Mucosa of rectum (tissue), 2 donors: ENCODE data around the gene PCDHB4.
"Not testable (repeated sequence)": the region's sequence is repeated elsewhere in the genome, so short reads cannot be mapped to it uniquely, and the experiment has no call there.

ENCODE experiments used
- H3K27ac ChIP-seq, 2 donors: one replicate each; pipeline ENCODE4 v1.7.0; 2013; ENCODE audit warnings: inconsistent platforms in 2 of 2, low read depth in 2 of 2, low read length in 2 of 2
- H3K27me3 ChIP-seq, 2 donors: one replicate each; pipeline ENCODE4 v1.7.0; 2013; ENCODE audit warnings: low read length in 2 of 2; ENCODE audit not compliant: control insufficient read depth in 2 of 2, insufficient read depth in 2 of 2
- H3K36me3 ChIP-seq, 2 donors: one replicate each; pipeline ENCODE4 v1.7.0; 2013; ENCODE audit warnings: low read length in 2 of 2; ENCODE audit not compliant: control insufficient read depth in 2 of 2, insufficient read depth in 2 of 2
- H3K4me1 ChIP-seq, 2 donors: one replicate each; pipeline ENCODE4 v1.7.0; 2013; ENCODE audit warnings: low read length in 2 of 2, mild to moderate bottlenecking in 1 of 2; ENCODE audit not compliant: control insufficient read depth in 2 of 2, insufficient read depth in 2 of 2
- H3K4me3 ChIP-seq, 2 donors: one replicate each; pipeline ENCODE4 v1.7.0; 2013; ENCODE audit warnings: low read length in 2 of 2
- H3K9ac ChIP-seq, 2 donors: one replicate each; pipeline ENCODE4 v1.7.0; 2013; ENCODE audit warnings: low read length in 2 of 2, low read depth in 1 of 2, mild to moderate bottlenecking in 1 of 2
- H3K9me3 ChIP-seq, 2 donors: one replicate each; pipeline ENCODE4 v1.7.0; 2013; ENCODE audit warnings: low read length in 2 of 2; ENCODE audit not compliant: control insufficient read depth in 2 of 2
- donor health status: healthy.
- donor health status: Normal muscosa, but diverticular disease.

PCDHB4 gene

DNA sequence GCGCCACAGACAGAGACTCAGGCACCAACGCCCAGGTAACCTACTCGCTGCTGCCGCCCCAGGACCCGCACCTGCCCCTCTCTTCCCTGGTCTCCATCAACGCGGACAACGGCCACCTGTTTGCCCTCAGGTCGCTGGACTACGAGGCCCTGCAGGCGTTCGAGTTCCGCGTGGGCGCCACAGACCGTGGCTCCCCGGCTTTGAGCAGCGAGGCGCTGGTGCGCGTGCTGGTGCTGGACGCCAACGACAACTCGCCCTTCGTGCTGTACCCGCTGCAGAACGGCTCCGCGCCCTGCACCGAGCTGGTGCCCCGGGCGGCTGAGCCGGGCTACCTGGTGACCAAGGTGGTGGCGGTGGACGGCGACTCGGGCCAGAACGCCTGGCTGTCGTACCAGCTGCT, 19.5 kb upstream of the PCDHB4 start:
- H3K9me3 ChIP-seq, H3K36me3 ChIP-seq, H3K9ac ChIP-seq, H3K4me1 ChIP-seq, H3K27me3 ChIP-seq, H3K4me3 ChIP-seq, H3K27ac ChIP-seq: not testable (repeated sequence)

DNA sequence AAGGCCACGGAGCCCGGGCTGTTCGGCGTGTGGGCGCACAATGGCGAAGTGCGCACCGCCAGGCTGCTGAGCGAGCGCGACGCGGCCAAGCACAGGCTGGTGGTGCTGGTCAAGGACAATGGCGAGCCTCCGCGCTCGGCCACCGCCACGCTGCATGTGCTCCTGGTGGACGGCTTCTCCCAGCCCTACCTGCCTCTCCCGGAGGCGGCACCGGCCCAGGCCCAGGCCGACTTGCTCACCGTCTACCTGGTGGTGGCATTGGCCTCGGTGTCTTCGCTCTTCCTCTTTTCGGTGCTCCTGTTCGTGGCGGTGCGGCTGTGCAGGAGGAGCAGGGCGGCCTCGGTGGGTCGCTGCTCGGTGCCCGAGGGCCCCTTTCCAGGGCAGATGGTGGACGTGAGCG, 19.1 kb upstream of the PCDHB4 start:
- not testable (repeated sequence) for H3K4me1 ChIP-seq, H3K9ac ChIP-seq, H3K36me3 ChIP-seq, H3K9me3 ChIP-seq, H3K27ac ChIP-seq, H3K4me3 ChIP-seq, H3K27me3 ChIP-seq

DNA sequence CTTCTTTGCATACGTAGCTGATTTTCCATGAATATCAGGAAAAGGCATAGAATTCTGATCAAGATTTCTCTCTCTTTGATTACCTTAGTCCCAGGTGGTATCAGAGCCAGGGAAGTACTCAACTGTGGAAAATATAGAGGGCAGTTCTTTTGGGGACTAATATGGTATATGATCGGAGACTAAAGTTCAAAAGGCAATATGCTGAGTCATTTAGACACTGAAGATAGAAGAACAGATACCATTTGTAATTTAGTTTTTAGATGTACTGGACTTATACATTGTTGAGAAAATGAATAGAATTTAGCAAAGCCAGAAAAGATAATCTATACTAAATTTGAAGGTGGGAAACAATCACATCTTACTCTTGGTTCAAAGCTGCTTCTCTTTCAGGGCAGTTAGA, 16.3 kb upstream of the PCDHB4 start:
- no peak overlapping the region for H3K9ac ChIP-seq
- peaks cover 0 to 9% of the 10 kb centered on the region in 2 donors for H3K9me3 ChIP-seq
- H3K4me3 ChIP-seq = no peak overlapping the region
- H3K36me3 ChIP-seq = no peaks in the 10 kb centered on the region
- no peaks in the 10 kb centered on the region for H3K27me3 ChIP-seq
- H3K4me1 ChIP-seq = no peaks in the 10 kb centered on the region
- no peak overlapping the region for H3K27ac ChIP-seq

DNA sequence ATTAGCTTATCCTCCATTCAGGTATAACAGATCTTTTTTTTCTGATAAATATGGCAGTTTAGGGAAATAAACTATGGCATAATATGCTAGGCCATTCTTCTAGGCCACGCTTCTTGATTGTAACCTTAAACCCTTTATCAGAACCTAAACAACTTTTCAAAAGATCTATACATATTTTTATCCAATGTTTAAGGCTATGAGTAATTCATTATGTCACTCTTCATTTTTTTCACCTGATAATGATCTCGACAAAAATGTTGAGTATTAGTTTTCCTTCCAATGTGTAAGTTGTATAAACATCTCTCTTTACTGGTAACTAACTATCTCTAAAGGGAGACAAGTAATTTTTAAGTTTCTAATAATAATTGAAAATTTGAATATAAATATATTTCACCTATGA, 2.4 kb upstream of the PCDHB4 start:
- no peaks in the 10 kb centered on the region for H3K4me1 ChIP-seq
- H3K27ac ChIP-seq = no peak overlapping the region
- no peak overlapping the region for H3K4me3 ChIP-seq
- H3K9me3 ChIP-seq = peaks cover 0 to 2% of the 10 kb centered on the region in 2 donors
- no peak overlapping the region for H3K9ac ChIP-seq
- H3K27me3 ChIP-seq = no peaks in the 10 kb centered on the region
- H3K36me3 ChIP-seq = no peaks in the 10 kb centered on the region

DNA sequence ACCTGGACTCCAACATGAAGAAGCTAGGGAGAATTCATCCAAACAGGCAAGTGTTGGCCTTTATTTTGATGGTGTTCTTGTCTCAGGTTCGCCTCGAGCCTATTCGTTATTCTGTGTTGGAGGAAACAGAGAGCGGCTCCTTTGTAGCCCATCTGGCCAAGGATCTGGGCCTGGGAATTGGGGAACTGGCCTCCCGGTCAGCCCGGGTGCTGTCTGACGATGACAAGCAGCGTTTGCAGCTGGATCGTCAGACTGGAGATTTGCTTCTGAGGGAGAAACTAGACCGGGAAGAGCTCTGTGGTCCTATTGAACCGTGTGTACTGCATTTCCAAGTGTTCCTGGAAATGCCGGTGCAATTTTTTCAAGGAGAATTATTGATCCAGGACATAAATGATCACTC, 367 bp downstream of the PCDHB4 start:
- no peaks in the 10 kb centered on the region for H3K27me3 ChIP-seq
- no peak overlapping the region for H3K9ac ChIP-seq
- H3K4me1 ChIP-seq = no peaks in the 10 kb centered on the region
- no peaks in the 10 kb centered on the region for H3K36me3 ChIP-seq
- H3K9me3 ChIP-seq = no peaks in the 10 kb centered on the region
- no peak overlapping the region for H3K27ac ChIP-seq
- H3K4me3 ChIP-seq = peak overlapping the region in 1 of 2 donors; percentile 35

DNA sequence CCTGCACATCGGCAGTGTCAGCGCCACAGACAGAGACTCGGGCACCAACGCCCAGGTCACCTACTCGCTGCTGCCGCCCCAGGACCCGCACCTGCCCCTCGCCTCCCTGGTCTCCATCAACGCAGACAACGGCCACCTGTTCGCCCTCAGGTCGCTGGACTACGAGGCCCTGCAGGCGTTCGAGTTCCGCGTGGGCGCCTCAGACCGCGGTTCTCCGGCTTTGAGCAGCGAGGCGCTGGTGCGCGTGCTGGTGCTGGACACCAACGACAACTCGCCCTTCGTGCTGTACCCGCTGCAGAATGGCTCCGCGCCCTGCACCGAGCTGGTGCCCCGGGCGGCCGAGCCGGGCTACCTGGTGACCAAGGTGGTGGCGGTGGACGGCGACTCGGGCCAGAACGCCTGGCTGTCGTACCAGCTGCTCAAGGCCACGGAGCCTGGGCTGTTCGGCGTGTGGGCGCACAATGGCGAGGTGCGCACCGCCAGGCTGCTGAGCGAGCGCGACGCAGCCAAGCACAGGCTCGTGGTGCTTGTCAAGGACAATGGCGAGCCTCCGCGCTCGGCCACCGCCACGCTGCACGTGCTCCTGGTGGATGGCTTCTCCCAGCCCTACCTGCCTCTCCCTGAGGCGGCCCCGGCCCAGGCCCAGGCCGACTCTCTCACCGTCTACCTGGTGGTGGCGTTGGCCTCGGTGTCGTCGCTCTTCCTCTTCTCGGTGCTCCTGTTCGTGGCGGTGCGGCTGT, 1.9 kb downstream of the PCDHB4 start:
- H3K27ac ChIP-seq, H3K27me3 ChIP-seq, H3K4me3 ChIP-seq, H3K36me3 ChIP-seq, H3K9ac ChIP-seq, H3K9me3 ChIP-seq, H3K4me1 ChIP-seq: not testable (repeated sequence)

DNA sequence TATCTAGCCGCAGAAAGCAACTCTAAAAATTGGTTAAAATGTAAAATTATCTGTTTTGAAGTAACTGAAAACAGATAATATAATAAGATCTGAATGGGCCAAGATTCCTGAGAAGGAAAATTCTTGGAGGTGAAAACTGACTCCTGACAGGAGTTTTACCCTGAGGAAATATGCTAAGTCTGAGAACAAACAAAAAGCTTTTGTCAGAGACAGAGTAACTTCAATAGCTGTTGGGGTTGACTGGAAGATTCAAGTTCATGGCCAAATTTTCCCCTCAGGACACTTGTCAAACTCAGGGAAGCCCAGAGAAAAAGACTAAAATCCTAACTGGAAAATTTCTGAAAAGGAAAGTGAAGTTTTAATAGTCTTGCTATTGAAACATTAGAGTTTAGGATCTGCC, 5.7 kb downstream of the PCDHB4 start:
- Histone ChIP-seq H3K9me3 (peaks cover 0 to 4% of the 10 kb centered on the region in 2 donors), H3K4me1 (no peaks in the 10 kb centered on the region), H3K27ac (no peak overlapping the region), H3K9ac (no peak overlapping the region), H3K27me3 (no peaks in the 10 kb centered on the region), H3K4me3 (no peak overlapping the region), H3K36me3 (no peaks in the 10 kb centered on the region)

DNA sequence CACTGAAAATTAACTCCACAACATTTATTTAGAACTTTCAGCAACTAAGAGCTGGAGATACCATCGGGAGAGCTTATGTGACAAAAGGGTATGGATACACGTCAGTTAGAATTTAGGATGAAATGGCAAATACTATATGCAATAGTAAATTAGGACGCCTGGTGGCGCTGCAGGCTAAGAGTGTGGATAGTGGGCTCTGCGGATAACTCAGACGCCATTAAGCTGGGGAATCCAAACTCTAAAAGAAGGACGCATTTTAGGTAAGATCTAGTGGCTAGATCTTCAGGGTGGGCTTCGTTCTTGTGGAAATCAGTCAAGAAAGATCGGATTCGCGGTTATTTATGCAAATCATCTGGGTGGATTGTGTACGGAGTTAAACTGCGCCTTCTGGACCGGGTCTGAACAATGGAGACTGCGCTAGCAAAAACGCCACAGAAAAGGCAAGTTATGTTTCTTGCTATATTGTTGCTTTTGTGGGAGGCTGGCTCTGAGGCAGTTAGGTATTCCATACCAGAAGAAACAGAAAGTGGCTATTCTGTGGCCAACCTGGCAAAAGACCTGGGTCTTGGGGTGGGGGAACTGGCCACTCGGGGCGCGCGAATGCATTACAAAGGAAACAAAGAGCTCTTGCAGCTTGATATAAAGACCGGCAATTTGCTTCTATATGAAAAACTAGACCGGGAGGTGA, 13.6 kb downstream of the PCDHB4 start, which contains the start of gene PCDHB5:
Gene PCDHB5 (plus strand): TSS at position 177 of the 688 bp plus-strand sequence. CDS start 229 bp downstream, at position 406.
- Histone ChIP-seq H3K27me3 (no peaks in the 10 kb centered on the region), H3K9ac (no peak within 1 kb of the TSS), H3K27ac (no peak within 1 kb of the TSS), H3K36me3 (no peaks in the 10 kb centered on the region), H3K9me3 (peaks cover 7 to 16% of the 10 kb centered on the region in 2 donors), H3K4me1 (no peaks in the 10 kb centered on the region), H3K4me3 (peak within 1 kb of the TSS in 1 of 2 donors; percentile 23)

DNA sequence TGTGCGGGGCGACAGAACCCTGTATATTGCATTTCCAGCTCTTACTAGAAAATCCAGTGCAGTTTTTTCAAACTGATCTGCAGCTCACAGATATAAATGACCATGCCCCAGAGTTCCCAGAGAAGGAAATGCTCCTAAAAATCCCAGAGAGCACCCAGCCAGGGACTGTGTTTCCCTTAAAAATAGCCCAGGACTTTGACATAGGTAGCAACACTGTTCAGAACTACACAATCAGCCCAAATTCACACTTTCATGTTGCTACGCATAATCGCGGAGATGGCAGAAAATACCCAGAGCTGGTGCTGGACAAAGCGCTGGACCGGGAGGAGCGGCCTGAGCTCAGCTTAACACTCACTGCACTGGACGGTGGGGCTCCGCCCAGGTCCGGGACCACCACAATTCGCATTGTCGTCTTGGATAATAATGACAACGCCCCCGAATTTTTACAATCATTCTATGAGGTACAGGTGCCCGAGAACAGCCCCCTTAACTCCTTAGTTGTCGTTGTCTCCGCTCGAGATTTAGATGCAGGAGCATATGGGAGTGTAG, 14.2 kb downstream of the PCDHB4 start:
- H3K27me3 ChIP-seq = no peaks in the 10 kb centered on the region
- no peak overlapping the region for H3K9ac ChIP-seq
- no peaks in the 10 kb centered on the region for H3K4me1 ChIP-seq
- H3K27ac ChIP-seq = no peak overlapping the region
- H3K4me3 ChIP-seq = no peak overlapping the region
- peaks cover 7 to 16% of the 10 kb centered on the region in 2 donors for H3K9me3 ChIP-seq
- no peaks in the 10 kb centered on the region for H3K36me3 ChIP-seq

DNA sequence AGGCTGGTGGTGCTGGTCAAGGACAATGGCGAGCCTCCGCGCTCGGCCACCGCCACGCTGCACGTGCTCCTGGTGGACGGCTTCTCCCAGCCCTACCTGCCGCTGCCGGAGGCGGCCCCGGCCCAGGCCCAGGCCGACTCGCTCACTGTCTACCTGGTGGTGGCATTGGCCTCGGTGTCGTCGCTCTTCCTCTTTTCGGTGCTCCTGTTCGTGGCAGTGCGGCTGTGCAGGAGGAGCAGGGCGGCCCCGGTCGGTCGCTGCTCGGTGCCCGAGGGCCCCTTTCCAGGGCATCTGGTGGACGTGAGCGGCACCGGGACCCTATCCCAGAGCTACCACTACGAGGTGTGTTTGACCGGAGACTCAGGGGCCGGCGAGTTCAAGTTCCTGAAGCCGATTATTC, 15.7 kb downstream of the PCDHB4 start:
- H3K4me3 ChIP-seq, H3K27me3 ChIP-seq, H3K36me3 ChIP-seq, H3K27ac ChIP-seq, H3K9ac ChIP-seq, H3K4me1 ChIP-seq: not testable (repeated sequence)
- H3K9me3 ChIP-seq = peaks cover 7 to 16% of the 10 kb centered on the region in 2 donors
